Smooth muscle cell (in vitro differentiated cells): ENCODE results near the gene RNASEH1. TPM values are rescaled to one million over a fixed set of nuclear protein-coding genes. Genes with fewer than 3 reads are reported as not detected.

Experiments
- polyA plus RNA-seq: library from polyadenylated mRNA; unstranded; fragments of >200 nt; fragmentation: Nextera tagmentation; extraction: Ambion mirVana; gene quantifications from 2 replicates; pipeline ENCODE4 v1.2.1, GENCODE V29; 2016
- total RNA-seq: library from RNA; depleted of rRNA; stranded (reverse); fragments of >200 nt; gene quantifications from 2 replicates; pipeline ENCODE4 v1.2.3, GENCODE V29; 2014

Gene RNASEH1
- total and polyA plus RNA-seq, 2 experiments from 2014 or later, result 18.3 to 39.2 TPM

Other genes starting within 250 kb of the RNASEH1 start
- 23.1 and 33.8 TPM in 2 replicates for gene EIPR1, start 180.5 kb downstream of the RNASEH1 start, total RNA-seq
- 18.5 and 25.0 TPM in 2 replicates for gene EIPR1, start 180.5 kb downstream of the RNASEH1 start, polyA plus RNA-seq
- 26.0 and 60.5 TPM in 2 replicates for gene TRAPPC12, start 178.6 kb downstream of the RNASEH1 start, total RNA-seq
- 49.0 and 55.4 TPM in 2 replicates for gene TRAPPC12, start 178.6 kb downstream of the RNASEH1 start, polyA plus RNA-seq
- 19.0 and 27.3 TPM in 2 replicates for gene ADI1, start 38.8 kb downstream of the RNASEH1 start, total RNA-seq
- gene ADI1, start 38.8 kb downstream of the RNASEH1 start, polyA plus RNA-seq, result 30.9 and 35.0 TPM in 2 replicates
- gene RPS7, start 16.9 kb upstream of the RNASEH1 start, total RNA-seq, result 2,961 and 3,073 TPM in 2 replicates
- 458 and 471 TPM in 2 replicates for gene RPS7, start 16.9 kb upstream of the RNASEH1 start, polyA plus RNA-seq
- gene COLEC11, start 36.8 kb upstream of the RNASEH1 start, total RNA-seq, result 18.1 and 24.9 TPM in 2 replicates
- gene COLEC11, start 36.8 kb upstream of the RNASEH1 start, polyA plus RNA-seq, result 24.0 and 30.8 TPM in 2 replicates
- gene ALLC, start 99.9 kb upstream of the RNASEH1 start, total RNA-seq, result not detected in 2 replicates
- not detected in 2 replicates for gene ALLC, start 99.9 kb upstream of the RNASEH1 start, polyA plus RNA-seq
- gene DCDC2C, start 145.2 kb upstream of the RNASEH1 start, total RNA-seq, result not detected in 2 replicates
- not detected in 2 replicates for gene DCDC2C, start 145.2 kb upstream of the RNASEH1 start, polyA plus RNA-seq